Right atrium auricular region (tissue), 2 donors: ENCODE results near the gene CABLES1. TPM values are rescaled to one million over a fixed set of nuclear protein-coding genes. Genes with fewer than 3 reads are reported as not detected.

ENCODE experiments used
- DNase-seq: peaks from one replicate; pipeline ENCODE4 v3.0.0-alpha.2; 2019; ENCODE audit warnings: low spot score
- H3K27ac ChIP-seq, 2 donors: fragments of 200-600 bp; sonication (generic); 1 replicate in 1 of 2; 2 replicates in 1 of 2; pipeline ENCODE4 v1.5.1; 2016 to 2019
- H3K27me3 ChIP-seq, 2 donors: fragments of 200-600 bp; sonication (generic); one replicate each; pipeline versions ENCODE4 v1.5.1 to v1.6.0; 2017 to 2019
- H3K36me3 ChIP-seq: fragments of 200-600 bp; sonication (generic); one replicate; pipeline ENCODE4 v1.5.1; 2016
- H3K4me1 ChIP-seq, 2 donors: fragments of 200-600 bp; sonication (generic); one replicate each; pipeline versions ENCODE4 v1.5.1 to v1.6.0; 2017 to 2019
- H3K4me3 ChIP-seq, 2 donors: fragments of 200-600 bp; sonication (generic); 1 replicate in 1 of 2; 2 replicates in 1 of 2; pipeline ENCODE4 v1.5.1; 2017 to 2019; ENCODE audit warnings: mild to moderate bottlenecking in 1 of 2, moderate library complexity in 1 of 2
- H3K9me3 ChIP-seq, 2 donors: fragments of 200-600 bp; sonication (generic); one replicate each; pipeline ENCODE4 v1.5.1; 2019
- CTCF ChIP-seq, 2 donors: fragments of 200-600 bp; sonication (generic); IDR thresholded peaks; one replicate each; pipeline ENCODE4 v1.5.1; 2019; ENCODE audit warnings: antibody characterized with exemption in 2 of 2
- total RNA-seq, 2 donors: library from RNA; depleted of rRNA; stranded (reverse); fragments of >200 nt; gene quantifications; one replicate each; pipeline ENCODE4 v1.1.0, GENCODE V29; 2016

CABLES1 gene
- total RNA-seq, 2 donors from 2014 or later = 5.4 to 6.9 TPM

- no peak for DNase-seq
- no peak overlapping the region for H3K4me3 ChIP-seq
- peaks cover 0 to 3% of the 10 kb centered on the region in 2 donors for H3K4me1 ChIP-seq
- TF ChIP-seq CTCF (IDR thresholded peaks at IDR 0.05) = no peak
- no peaks in the 10 kb centered on the region for H3K27me3 ChIP-seq
- no peaks in the 10 kb centered on the region for H3K36me3 ChIP-seq
- H3K27ac ChIP-seq = no peak overlapping the region
- peaks cover 5 to 13% of the 10 kb centered on the region in 2 donors for H3K9me3 ChIP-seq
Measured at GRCh38 chr18:23269928-23270327, 134.6 kb downstream of the CABLES1 start.

GRCh38 chr18:23270986-23271680 lies 135.8 kb downstream of the CABLES1 start:
- Histone ChIP-seq H3K36me3 (no peaks in the 10 kb centered on the region), H3K4me3 (no peak overlapping the region), H3K27ac (no peak overlapping the region), H3K9me3 (peaks cover 5 to 13% of the 10 kb centered on the region in 2 donors), H3K27me3 (no peaks in the 10 kb centered on the region), H3K4me1 (peaks cover 0 to 15% of the 10 kb centered on the region in 2 donors)
- no peak for DNase-seq
- no peak for TF ChIP-seq CTCF (IDR thresholded peaks at IDR 0.05)

DNA sequence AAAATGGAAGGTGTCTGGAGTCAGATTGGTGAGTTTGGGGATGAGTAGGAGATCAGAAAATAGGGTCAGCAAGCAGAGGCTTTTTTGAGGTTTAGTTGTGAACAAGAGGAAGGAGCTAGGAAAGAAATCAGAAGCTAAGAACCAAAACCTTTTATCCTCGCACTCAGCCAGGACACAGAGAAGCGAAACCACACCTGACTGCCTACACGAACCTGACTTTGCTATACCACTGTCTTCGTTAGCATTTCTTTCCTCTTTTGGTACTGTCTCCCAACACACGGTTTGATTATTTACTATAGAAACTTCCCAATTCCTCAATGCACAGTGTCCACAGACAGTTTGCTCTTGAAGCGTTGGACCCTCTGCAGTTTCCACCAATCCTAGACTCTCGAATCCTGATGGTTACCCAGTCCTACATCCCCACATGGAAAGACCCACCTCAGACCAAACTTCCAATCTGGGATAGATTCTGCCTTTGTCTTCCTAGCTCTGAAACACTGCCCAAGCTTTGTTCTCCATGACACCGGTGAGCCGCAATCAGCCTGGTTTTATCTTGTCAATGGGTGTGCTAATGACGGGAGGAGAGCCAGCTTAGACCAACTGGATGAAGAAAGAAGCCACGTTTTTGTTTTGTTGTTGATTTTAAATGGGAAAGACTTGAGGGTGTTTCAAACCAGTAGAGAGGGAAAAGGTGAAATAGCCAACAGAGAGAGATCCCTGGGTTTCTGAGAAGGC lies 137.4 kb downstream of the CABLES1 start:
- DNase-seq = no peak
- H3K36me3 ChIP-seq = no peaks in the 10 kb centered on the region
- no peak for TF ChIP-seq CTCF (IDR thresholded peaks at IDR 0.05)

GRCh38 chr18:23273443-23273966 lies 138.2 kb downstream of the CABLES1 start:
- TF ChIP-seq CTCF (IDR thresholded peaks at IDR 0.05) = no peak
- Histone ChIP-seq H3K4me3 (no peak overlapping the region), H3K4me1 (peaks cover 0 to 25% of the 10 kb centered on the region in 2 donors)

More for the DNA sequence above, 137.4 kb downstream of the CABLES1 start:
- Histone ChIP-seq H3K4me1 (peaks cover 0 to 25% of the 10 kb centered on the region in 2 donors), H3K27me3 (no peaks in the 10 kb centered on the region), H3K4me3 (no peak overlapping the region), H3K27ac (no peak overlapping the region), H3K9me3 (peaks cover 5 to 19% of the 10 kb centered on the region in 2 donors)

DNA sequence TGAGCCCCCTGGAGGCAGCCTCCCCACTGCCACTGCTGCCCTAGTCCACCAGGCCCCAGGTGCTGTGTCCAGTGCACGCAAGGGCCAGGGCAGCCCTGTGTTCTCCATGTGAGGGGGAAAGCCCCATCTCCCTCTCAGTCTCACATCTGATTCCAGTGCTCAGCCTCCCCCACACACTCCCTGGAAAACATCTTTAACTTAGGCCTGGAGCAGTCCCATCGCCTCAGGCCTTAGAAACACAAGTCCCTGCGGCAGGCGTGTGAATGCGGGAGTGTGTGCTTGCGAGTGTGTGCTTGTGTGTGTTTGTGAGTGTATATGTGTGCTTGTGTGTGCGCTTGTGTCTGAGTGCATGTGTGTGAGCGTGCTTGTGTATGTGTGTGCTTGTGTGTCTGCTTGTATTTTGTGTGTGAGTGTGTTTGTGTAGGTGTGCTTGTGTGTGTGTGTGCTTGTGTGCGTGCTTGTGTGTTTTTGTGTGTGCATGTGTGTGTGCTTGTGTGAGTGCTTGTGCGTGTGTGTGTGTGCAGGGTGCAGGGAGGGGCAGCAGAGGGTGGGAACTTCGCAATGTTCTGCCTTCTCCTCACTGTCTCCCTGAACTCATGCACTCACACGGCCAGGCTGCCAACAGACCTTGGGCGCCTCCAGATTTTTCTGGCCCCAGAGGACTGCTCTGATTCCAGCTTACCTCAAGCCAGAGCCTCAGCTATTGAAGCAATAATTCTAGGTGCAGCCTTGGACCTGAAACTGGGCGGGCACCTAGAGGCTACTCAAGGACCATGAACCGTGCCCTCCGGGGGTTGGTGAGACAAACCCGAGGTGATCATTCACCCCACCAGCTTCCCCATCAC lies 139.6 kb downstream of the CABLES1 start:
- no peak overlapping the region for H3K27ac ChIP-seq
- DNase-seq = no peak
- no peaks in the 10 kb centered on the region for H3K27me3 ChIP-seq

More at GRCh38 chr18:23273443-23273966, 138.2 kb downstream of the CABLES1 start:
- Histone ChIP-seq H3K9me3 (peaks cover 5 to 22% of the 10 kb centered on the region in 2 donors), H3K36me3 (no peaks in the 10 kb centered on the region), H3K27ac (no peak overlapping the region), H3K27me3 (no peaks in the 10 kb centered on the region)
- DNase-seq = no peak

More for the DNA sequence above, 139.6 kb downstream of the CABLES1 start:
- H3K4me1 ChIP-seq = peaks cover 0 to 25% of the 10 kb centered on the region in 2 donors
- H3K9me3 ChIP-seq = peaks cover 4 to 17% of the 10 kb centered on the region in 2 donors
- TF ChIP-seq CTCF (IDR thresholded peaks at IDR 0.05) = no peak
- H3K4me3 ChIP-seq = no peak overlapping the region
- H3K36me3 ChIP-seq = no peaks in the 10 kb centered on the region
